GM19324 (cell line): ENCODE data around the gene SP1.
"Not testable (repeated sequence)": the region's sequence is repeated elsewhere in the genome, so short reads cannot be mapped to it uniquely, and the experiment has no call there.

Experiments
- ATAC-seq: cut with Tn5 transposase; IDR thresholded peaks from one replicate; pipeline ENCODE4 v1.9.1; 2021; ENCODE audit warnings: mild to moderate bottlenecking, moderate library complexity; ENCODE audit not compliant: unreplicated experiment, low FRiP score

SP1 gene

GRCh38 chr12:53380104-53380793 is at the start of gene SP1:
TSS of gene SP1 (plus strand) at chr12:53380176. CDS start at chr12:53380292, 116 bp downstream.
- ATAC-seq: peak; percentile 54

GRCh38 chr12:53330671-53331070 is 49.3 kb upstream of the SP1 start:
- no peak for ATAC-seq

- ATAC-seq: not testable (repeated sequence)
Measured at GRCh38 chr12:53332339-53332738, 47.6 kb upstream of the SP1 start.

- ATAC-seq: no peak
Measured at GRCh38 chr12:53332744-53333143, 47.2 kb upstream of the SP1 start.

- no peak for ATAC-seq
Measured at GRCh38 chr12:53333289-53333688, 46.7 kb upstream of the SP1 start.

- ATAC-seq: no peak
Measured at GRCh38 chr12:53333845-53334244, 46.1 kb upstream of the SP1 start.

- ATAC-seq: no peak
Measured at GRCh38 chr12:53334822-53335221, 45.2 kb upstream of the SP1 start.

- no peak for ATAC-seq
Measured at GRCh38 chr12:53336181-53336681, 43.7 kb upstream of the SP1 start, which contains the start of gene SP7. TSS of gene SP7 (minus strand) at chr12:53336354. CDS start at chr12:53335646, 708 bp downstream.

GRCh38 chr12:53338017-53338416 is 42.0 kb upstream of the SP1 start:
- ATAC-seq: no peak

GRCh38 chr12:53338916-53339315 is 41.1 kb upstream of the SP1 start:
- no peak for ATAC-seq

- ATAC-seq: no peak
Measured at GRCh38 chr12:53340398-53340797, 39.6 kb upstream of the SP1 start.

- no peak for ATAC-seq
Measured at GRCh38 chr12:53343449-53343848, 36.5 kb upstream of the SP1 start.

- ATAC-seq: no peak
Measured at GRCh38 chr12:53343969-53344368, 36.0 kb upstream of the SP1 start.

- no peak for ATAC-seq
Measured at GRCh38 chr12:53344487-53344823, 35.5 kb upstream of the SP1 start.

- peak; percentile 60 for ATAC-seq
Measured at GRCh38 chr12:53344824-53345485, 35.0 kb upstream of the SP1 start.

- no peak for ATAC-seq
Measured at GRCh38 chr12:53345486-53346188, 34.3 kb upstream of the SP1 start.

- ATAC-seq: no peak
Measured at GRCh38 chr12:53346491-53346890, 33.5 kb upstream of the SP1 start.

GRCh38 chr12:53347905-53348304 is 32.1 kb upstream of the SP1 start:
- ATAC-seq: no peak

- ATAC-seq: no peak
Measured at GRCh38 chr12:53352331-53353256, 27.4 kb upstream of the SP1 start.

- no peak for ATAC-seq
Measured at GRCh38 chr12:53353257-53353655, 26.7 kb upstream of the SP1 start.
